NCI-H2107 (cell line): ENCODE results near the gene PNPLA7.
A peak's percentile ranks its signal among the peaks of the same experiment; 100 is the strongest.
"Not testable (repeated sequence)": the region's sequence is repeated elsewhere in the genome, so short reads cannot be mapped to it uniquely, and the experiment has no call there.

Experiments used
- DNase-seq: peaks from one replicate; lab custom pipeline; 2025; lab: John Stamatoyannopoulos, UW

Gene PNPLA7

GRCh38 chr9:137460363-137461315, 89.6 kb downstream of the PNPLA7 start:
- DNase-seq, result no peak

- no peak for DNase-seq
Observed at GRCh38 chr9:137459601-137460362, 90.4 kb downstream of the PNPLA7 start.

DNA sequence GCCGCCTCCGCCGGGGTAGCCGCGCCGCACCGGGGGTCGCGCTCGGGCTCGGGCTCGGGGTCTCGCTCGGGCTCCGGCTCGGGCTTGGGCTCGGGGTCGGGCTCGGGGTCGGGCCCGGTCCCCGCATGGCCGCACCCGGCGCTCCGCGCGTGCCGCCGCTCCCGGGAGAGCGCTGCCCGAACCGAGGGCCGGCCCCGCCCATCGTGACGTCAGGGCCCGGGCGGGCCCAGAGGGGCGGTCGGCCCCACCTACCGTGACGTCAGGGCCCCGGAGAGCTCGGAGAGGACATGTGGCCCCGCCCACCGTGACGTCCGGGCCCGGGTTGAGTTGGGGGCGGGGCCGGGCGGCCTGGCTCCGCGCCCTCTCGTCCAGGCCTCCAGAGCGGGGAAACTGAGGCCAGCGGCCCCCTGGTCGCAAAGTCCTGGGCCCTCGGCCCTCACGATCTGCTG, 91.0 kb downstream of the PNPLA7 start, which contains the start of gene NSMF:
Gene NSMF, minus strand, starts transcription at position 183 of the 449 bp plus-strand sequence. CDS start 232 bp downstream, outside the sequence.
- DNase-seq, result peak; percentile 82

GRCh38 chr9:137458194-137459151, 91.7 kb downstream of the PNPLA7 start:
- no peak for DNase-seq

DNA sequence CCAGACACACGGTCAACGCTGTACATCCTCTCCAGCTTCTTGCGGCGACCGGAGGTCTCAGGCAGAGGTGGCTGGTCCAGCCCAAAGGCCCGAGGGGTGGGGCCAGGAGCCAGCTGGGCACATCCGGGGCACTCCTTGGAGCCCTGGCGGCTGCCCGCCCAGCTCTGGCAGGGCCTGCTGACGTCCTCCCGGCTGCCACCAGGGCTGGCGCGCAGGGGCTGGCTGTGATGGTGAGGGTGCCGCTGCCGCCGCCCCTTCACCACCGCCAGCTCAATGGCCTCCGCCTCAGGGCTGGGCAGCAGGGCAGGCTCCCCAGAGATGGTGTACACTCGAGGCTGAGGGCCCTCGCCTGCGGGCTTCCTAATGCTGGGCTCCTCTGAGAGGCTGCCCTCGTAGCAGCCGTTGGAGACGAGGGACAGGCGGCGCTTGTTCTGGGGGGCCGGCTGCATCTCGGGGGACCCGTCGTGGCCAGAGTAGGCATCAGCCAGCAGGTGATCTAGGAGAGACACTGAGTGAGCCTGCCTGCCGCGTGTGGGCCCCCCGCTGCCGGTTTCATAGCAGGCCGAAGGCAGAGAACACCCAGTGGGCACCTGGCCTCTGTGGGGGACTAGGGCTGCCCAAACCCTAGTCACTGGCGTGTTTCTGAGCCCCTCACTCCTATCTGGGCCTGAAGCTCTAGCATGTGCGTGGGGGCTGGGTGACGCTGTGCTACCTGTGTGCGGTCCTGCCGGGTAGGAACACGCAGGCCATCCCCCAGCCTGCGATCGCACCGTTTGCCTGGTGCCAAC, 92.6 kb downstream of the PNPLA7 start:
- no peak for DNase-seq

GRCh38 chr9:137456864-137457405, 93.3 kb downstream of the PNPLA7 start:
- no peak for DNase-seq

DNA sequence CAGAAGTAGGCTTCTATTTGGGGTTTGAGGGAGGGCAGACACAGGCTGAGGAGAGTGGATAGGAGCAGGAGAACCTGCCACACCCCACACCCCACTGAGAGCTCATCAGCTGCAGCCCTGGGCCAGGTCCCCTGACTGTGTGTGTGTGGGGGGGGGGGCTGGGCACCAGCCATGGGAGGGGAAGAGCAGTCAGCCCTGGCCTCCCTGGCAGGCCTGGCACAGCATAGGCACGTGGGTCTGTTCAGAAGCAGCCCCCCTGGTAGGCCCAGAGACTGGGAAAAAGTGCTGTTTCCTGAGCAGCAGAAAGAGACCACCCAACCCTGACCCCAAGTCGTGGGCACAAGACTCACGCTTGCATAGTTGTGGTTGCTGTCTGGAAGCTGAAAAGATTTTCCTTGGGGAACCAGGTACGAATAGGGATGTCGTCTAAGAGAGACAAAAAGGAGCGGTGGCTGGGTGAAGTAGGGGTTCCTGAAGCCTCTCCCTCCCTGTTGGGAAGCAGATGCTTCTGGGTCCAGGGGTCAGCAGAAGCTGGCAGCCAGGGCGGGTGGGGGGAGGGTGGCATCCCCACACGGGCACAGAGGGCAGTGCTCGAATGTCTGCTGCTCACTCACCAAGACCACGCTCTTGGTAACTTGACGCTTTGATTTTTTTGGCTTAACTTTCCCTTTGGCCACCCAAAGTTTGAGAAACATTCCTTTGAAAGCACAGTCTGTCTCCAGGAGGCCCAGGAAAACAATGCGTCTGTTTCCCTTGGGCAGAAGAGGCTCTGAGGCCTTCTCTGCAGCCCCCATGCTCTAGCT, 93.9 kb downstream of the PNPLA7 start:
- DNase-seq, result no peak

- no peak for DNase-seq
Observed at GRCh38 chr9:137455359-137455991, 94.7 kb downstream of the PNPLA7 start.

GRCh38 chr9:137454597-137455358, 95.4 kb downstream of the PNPLA7 start:
- DNase-seq, result no peak

DNA sequence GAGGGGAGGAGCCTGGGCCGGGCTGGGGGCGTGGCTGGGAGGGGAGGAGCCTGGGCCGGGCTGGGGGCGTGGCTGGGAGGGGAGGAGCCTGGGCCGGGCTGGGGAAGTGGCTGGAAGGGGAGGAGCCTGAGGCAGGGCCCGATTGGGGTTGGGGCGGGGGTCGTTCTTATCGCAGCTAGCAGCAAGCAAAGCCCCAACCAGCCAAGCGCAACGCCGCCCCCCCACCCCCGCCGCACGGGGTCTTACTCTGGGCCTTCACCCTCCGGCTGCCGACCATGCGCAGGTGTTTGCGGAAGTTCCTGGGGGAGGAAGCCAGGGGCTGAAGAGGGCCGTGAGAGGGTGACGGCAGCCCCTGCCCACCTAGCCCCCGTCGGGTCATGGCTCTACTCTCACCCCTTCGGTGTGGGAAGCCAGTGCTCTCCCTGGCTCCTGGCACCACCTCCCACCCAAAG, 96.0 kb downstream of the PNPLA7 start:
- DNase-seq, result no peak

GRCh38 chr9:137453643-137454081, 96.5 kb downstream of the PNPLA7 start:
- no peak for DNase-seq

DNA sequence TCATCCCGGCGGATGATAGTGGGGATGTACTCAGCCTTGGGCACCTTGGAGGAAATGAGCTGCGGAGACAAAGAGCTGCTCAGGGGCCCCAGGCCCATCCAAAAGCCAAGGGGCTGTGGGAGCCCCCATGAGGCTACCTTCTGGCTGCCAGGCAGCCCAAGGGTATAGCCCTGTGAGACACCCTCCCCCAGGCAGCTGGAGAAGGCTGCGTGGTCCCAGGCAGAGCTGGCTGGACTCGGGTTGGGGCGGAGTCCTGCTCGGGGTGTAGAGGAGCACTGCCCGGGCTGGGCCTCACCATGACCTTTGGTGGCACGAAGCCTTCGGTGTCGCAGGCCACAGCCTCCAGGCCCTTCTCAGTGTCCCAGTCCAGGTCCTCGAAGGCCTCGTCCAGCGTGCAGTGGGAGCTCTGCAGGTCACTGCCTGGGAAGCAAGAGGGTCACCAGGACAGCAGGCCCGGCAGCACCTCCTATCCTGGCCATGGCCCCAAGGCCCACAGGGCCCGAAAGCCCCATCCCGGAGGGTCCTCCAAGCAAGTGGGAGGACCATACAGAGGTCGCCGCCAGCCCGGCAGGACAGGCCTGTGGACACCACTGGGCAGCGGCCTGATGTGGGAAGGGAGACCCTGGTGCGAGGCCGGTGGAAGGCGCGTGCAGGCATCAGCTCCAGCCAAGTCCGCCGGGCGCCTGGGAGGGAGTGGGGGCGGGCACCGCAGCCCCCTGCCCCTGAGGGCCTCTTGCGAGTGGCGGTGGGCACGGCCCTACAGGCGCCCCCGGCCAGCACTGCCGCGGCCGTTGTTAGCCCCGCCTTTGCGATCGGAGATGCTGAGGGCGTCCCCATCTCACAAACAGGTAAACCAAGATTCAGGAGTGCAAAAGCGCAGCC, 97.2 kb downstream of the PNPLA7 start:
- DNase-seq, result no peak

- DNase-seq, result no peak
Observed at GRCh38 chr9:137452006-137452760, 98.0 kb downstream of the PNPLA7 start.

DNA sequence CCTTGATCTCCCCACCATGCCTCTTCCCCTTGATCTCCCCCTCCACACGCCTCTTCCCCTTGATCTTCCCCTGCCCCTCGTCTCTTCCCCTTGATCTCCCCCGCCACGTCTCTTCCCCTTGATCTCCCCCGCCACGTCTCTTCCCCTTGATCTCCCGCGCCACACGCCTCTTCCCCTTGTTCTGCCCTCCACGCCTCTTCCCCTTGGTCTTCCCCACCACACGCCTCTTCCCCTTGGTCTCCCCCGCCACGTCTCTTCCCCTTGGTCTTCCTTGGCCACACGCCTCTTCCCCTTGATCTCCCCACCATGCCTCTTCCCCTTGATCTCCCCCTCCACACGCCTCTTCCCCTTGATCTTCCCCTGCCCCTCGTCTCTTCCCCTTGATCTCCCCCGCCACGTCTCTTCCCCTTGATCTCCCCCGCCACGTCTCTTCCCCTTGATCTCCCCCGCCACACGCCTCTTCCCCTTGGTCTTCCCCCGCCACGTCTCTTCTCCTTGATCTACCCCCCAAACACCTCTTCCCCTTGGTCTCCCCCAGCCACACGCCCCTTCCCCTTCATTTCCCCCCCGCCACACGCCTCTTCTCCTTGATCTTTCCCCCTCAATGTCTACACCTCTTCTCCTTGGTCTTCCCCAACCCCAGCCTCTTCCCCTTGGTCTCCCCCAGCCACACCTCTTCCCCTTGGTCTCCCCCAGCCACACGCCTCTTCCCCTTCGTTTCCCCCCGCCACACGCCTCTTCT, 98.8 kb downstream of the PNPLA7 start:
- not testable (repeated sequence) for DNase-seq

GRCh38 chr9:137450539-137451222, 99.5 kb downstream of the PNPLA7 start:
- DNase-seq, result not testable (repeated sequence)
